ENCODE measurements around the gene TSC22D3. TPM values are rescaled to one million over a fixed set of nuclear protein-coding genes. Genes with fewer than 3 reads are reported as not detected.

TSC22D3 gene
- total RNA-seq, 3 donors from 2014 or later: 14.1 to 118 (median 64.7) TPM

DNA sequence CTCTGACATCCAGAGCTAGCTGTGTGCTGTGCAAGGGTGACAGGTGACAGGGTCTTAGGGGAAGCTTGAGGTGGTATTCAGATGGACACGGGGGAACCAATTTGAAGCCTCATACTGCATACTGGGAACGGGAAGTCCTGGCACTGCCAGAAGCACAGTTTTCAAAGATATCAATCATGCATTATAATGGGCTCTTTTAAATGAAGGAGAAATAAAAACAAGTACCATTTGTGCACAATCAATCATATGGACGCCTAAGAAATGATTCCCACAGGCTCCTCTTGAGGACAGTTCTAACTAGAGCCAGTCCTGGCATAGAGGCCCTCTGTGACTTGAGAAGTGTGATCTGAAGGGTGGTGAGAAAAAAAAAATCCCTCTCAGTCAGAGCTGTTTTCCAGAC is 50.9 kb downstream of the TSC22D3 start:
- intact Hi-C loops (cut with DNase I, micrococcal nuclease): no loop called here
- H3K36me3 ChIP-seq (ENCODE audit: low read depth): no peaks in the 10 kb centered on the region
- DNase-seq (no peak), ATAC-seq (no peak)
- H3K9me3 ChIP-seq: no peaks in the 10 kb centered on the region
- TF ChIP-seq, protein P1, sequence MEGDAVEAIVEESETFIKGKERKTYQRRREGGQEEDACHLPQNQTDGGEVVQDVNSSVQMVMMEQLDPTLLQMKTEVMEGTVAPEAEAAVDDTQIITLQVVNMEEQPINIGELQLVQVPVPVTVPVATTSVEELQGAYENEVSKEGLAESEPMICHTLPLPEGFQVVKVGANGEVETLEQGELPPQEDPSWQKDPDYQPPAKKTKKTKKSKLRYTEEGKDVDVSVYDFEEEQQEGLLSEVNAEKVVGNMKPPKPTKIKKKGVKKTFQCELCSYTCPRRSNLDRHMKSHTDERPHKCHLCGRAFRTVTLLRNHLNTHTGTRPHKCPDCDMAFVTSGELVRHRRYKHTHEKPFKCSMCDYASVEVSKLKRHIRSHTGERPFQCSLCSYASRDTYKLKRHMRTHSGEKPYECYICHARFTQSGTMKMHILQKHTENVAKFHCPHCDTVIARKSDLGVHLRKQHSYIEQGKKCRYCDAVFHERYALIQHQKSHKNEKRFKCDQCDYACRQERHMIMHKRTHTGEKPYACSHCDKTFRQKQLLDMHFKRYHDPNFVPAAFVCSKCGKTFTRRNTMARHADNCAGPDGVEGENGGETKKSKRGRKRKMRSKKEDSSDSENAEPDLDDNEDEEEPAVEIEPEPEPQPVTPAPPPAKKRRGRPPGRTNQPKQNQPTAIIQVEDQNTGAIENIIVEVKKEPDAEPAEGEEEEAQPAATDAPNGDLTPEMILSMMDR (IDR thresholded peaks at IDR 0.05): no peak
- H3K4me3 ChIP-seq: no peak overlapping the region
- H3K4me1 ChIP-seq (ENCODE audit: low read depth): peaks cover 7% of the 10 kb centered on the region

DNA sequence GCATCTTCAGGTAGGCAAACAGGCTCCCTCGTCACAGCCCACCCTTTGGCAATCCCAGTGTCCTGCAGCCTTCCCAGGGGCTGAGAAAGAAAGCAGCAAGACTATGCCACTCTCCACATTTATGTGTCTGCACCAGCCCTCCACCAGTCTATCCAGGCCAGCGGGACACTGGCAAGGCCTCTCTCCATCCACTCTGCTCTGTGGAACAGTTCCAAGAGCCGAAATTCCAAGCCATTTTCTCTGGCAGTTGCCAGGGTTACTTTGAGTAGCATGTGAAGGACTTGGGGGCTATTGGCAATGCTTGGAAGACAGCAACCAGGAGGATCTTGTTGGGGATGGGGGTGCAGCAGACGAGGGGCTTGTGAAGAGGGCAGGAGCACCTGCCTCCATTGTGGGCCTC is 52.1 kb downstream of the TSC22D3 start:
- Histone ChIP-seq H3K9me3 (no peaks in the 10 kb centered on the region), H3K4me3 (no peak overlapping the region), H3K36me3 (ENCODE audit: low read depth) (no peaks in the 10 kb centered on the region), H3K4me1 (ENCODE audit: low read depth) (peaks cover 7% of the 10 kb centered on the region)
- intact Hi-C loops (cut with DNase I, micrococcal nuclease): no loop called here
- DNase-seq (no peak), ATAC-seq (no peak)
- TF ChIP-seq, protein P1 (IDR thresholded peaks at IDR 0.05): no peak

DNA sequence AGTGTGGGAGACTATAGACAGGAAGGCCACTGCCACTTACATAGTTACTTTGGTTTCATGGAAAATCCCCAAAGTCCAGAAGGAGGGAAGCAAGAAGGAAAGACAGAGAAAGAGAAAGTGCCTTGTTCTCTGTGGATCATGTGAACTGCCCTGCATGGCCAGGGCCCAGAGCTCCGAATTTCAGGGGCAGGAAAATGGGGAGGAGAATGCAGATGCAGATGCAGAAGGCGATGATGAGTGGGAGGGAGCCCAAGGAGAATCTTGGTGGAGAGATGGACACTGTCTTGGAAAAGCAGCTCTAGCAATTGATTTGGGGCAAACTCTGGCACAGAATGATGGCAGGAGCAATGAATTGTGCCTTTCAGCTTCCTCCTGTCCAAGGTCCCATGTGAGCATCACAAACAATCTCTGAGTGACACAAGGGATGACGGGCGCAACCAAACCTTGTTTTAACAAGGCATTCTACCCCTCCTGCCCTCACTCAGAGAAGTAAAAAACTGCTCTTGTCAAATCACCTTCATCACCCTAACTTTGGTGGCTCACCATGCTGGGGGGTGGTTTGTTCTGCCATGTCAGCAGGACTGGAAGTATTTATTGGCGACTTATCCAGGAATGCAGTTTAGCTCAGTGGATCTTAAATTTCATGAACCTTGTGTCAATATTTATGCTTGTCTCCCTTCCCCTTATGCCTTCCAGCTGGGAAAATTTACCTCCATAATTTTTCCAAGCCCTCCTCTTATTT is 53.5 kb downstream of the TSC22D3 start:
- H3K4me1 ChIP-seq (ENCODE audit: low read depth): peaks cover 7% of the 10 kb centered on the region
- intact Hi-C loops (cut with DNase I, micrococcal nuclease): no loop called here
- ATAC-seq: no peak

DNA sequence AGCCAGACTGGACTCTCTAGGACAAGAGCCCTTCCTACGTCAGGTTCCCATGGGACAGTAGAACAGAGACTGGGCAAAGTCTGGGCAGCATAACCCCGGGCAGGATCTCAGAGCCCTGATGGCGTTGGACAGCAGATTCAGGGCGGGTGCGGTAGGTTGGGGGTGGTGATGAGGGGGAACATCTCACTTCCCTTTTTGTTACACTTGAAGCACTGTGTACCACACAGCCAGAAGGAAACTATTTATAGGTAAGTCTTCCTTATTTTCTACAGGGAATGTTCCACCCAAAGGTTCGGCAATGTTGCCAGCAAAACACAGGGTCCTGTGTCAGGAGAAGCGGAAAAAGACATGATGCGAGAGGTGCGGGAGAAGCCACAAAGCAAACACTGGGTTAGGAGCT is 54.3 kb downstream of the TSC22D3 start:
- Histone ChIP-seq H3K4me1 (ENCODE audit: low read depth) (no peaks in the 10 kb centered on the region), H3K36me3 (ENCODE audit: low read depth) (no peaks in the 10 kb centered on the region), H3K9me3 (no peaks in the 10 kb centered on the region), H3K4me3 (no peak overlapping the region)
- intact Hi-C loops (cut with DNase I, micrococcal nuclease): no loop called here
- ATAC-seq: no peak
- TF ChIP-seq, protein P1 (IDR thresholded peaks at IDR 0.05): no peak
- DNase-seq: no peak

More for the DNA sequence above, 53.5 kb downstream of the TSC22D3 start:
- DNase-seq: no peak
- TF ChIP-seq, protein P1 (IDR thresholded peaks at IDR 0.05): no peak
- Histone ChIP-seq H3K4me3 (no peak overlapping the region), H3K36me3 (ENCODE audit: low read depth) (no peaks in the 10 kb centered on the region), H3K9me3 (no peaks in the 10 kb centered on the region)

DNA sequence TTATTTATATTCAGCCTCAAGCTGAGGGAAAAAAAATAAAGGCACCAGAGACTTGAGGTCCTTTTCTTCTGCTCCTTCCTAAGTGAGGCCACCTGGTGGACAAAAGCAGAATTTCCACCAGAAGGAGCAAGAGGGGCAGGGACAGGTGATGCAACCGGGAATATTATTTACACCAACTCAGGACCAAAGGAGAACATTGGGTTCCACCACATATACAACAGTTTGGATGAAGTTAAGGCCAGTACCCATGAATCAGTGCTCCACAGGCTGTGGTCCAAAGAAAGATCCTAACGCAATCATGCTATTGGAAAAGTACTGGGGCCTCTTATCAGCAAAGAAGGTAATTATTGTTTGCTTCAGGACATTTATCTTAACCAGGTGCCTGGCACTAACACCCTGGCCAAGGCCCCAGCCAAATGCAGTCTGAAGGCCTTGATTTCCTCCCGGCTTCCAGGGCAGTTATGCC is 57.4 kb downstream of the TSC22D3 start:
- H3K36me3 ChIP-seq (ENCODE audit: low read depth): no peaks in the 10 kb centered on the region
- no peaks in the 10 kb centered on the region for H3K4me1 ChIP-seq (ENCODE audit: low read depth)
- intact Hi-C loops (cut with DNase I, micrococcal nuclease): no loop called here
- no peak overlapping the region for H3K4me3 ChIP-seq
- peak; percentile 49 for ATAC-seq
- no peaks in the 10 kb centered on the region for H3K9me3 ChIP-seq
- TF ChIP-seq, protein P1 (IDR thresholded peaks at IDR 0.05): peak; percentile 21
- peak in 2 of 3 donors; percentile 53 to 85 for DNase-seq

Data from mucosa of descending colon (tissue), 3 donors.